K562 (cell line): ENCODE results near the gene RAB31. TPM values are rescaled to one million over a fixed set of nuclear protein-coding genes. Genes with fewer than 3 reads are reported as not detected.
A peak's percentile ranks its signal among the peaks of the same experiment; 100 is the strongest.

Experiments
- BCL6 ChIP-seq: fragments of 250-450 bp; sonication (Bioruptor Pico); IDR thresholded peaks from 2 replicates; pipeline ENCODE4 v1.4.0; 2020
- CCNT2 ChIP-seq: IDR thresholded peaks from 2 replicates; pipeline ENCODE4 v1.6.1; 2011; ENCODE audit warnings: borderline replicate concordance, low read depth, mild to moderate bottlenecking, moderate library complexity, mixed read lengths, low read length; ENCODE audit not compliant: insufficient read length; ENCODE audit errors: extremely low read depth
- MCM5 ChIP-seq: fragments of 450-650 bp; IDR thresholded peaks from 2 replicates; pipeline ENCODE4 v1.6.1; 2016; ENCODE audit warnings: low read depth
- ZSCAN32 ChIP-seq: fragments of 450-650 bp; formaldehyde crosslinking; IDR thresholded peaks from 2 replicates; pipeline ENCODE4 v1.4.0; 2020; ENCODE audit warnings: mild to moderate bottlenecking, moderate library complexity
- polyA plus RNA-seq, 8 experiments: library from polyadenylated mRNA; depleted of rRNA in 4 of 8; stranded (reverse) in 5 of 8; unstranded in 3 of 8; fragments of >200 nt; fragmentation: Nextera tagmentation in 2 of 8; fragmentation: Illumina TruSeq in 1 of 8; extraction: Ambion mirVana in 2 of 8; extraction: Trizol in 1 of 8; gene quantifications; 2 replicates each; pipeline versions ENCODE4 v1.2.1 to v1.2.3, GENCODE V29; 2011 to 2014; ENCODE audit warnings: inconsistent platforms in 1 of 8, missing spikeins in 1 of 8
- total RNA-seq, 7 experiments: library from RNA; depleted of rRNA in 6 of 7; stranded (reverse); fragments of >200 nt in 6 of 7; fragmentation: Illumina TruSeq in 2 of 7; extraction: Trizol in 2 of 7; gene quantifications; 2 replicates each; pipeline versions ENCODE4 v1.2.1 to v1.2.3, GENCODE V29; 2011 to 2021; ENCODE audit warnings: low replicate concordance in 1 of 7
- TF ChIP-seq, protein P1 (sequence below): fragments of 200-800 bp; sonication (Bioruptor generic); IDR thresholded peaks from 2 replicates; pipeline ENCODE4 v1.6.1; 2017; ENCODE audit warnings: missing genetic modification characterization, missing compliant biosample characterization
- TF ChIP-seq, protein P2 (sequence below): fragments of 450-650 bp; IDR thresholded peaks from 2 replicates; pipeline ENCODE4 v1.6.1; 2016; ENCODE audit warnings: low read depth, mild to moderate bottlenecking, moderate library complexity
- TF ChIP-seq, protein P3 (sequence below): sonication (generic); IDR thresholded peaks from 2 replicates; pipeline ENCODE4 v1.6.1; 2016
- TF ChIP-seq, protein P4 (sequence below): fragments of 200-600 bp; sonication (generic); IDR thresholded peaks from one replicate; pipeline ENCODE4 v1.6.1; 2012; ENCODE audit warnings: mild to moderate bottlenecking, low read depth, low read length, inconsistent platforms
- TF ChIP-seq, protein P5 (sequence below): fragments of 450-650 bp; formaldehyde crosslinking; IDR thresholded peaks from 2 replicates; pipeline ENCODE4 v1.4.0; 2022; ENCODE audit warnings: missing genetic modification characterization

The RAB31 gene
- total and polyA plus RNA-seq, 9 of the 15 experiments (the other 6 are each of a cell fraction or from before 2014, with no cell fraction given), result 20.7 to 70.4 (median 41.3) TPM

DNA sequence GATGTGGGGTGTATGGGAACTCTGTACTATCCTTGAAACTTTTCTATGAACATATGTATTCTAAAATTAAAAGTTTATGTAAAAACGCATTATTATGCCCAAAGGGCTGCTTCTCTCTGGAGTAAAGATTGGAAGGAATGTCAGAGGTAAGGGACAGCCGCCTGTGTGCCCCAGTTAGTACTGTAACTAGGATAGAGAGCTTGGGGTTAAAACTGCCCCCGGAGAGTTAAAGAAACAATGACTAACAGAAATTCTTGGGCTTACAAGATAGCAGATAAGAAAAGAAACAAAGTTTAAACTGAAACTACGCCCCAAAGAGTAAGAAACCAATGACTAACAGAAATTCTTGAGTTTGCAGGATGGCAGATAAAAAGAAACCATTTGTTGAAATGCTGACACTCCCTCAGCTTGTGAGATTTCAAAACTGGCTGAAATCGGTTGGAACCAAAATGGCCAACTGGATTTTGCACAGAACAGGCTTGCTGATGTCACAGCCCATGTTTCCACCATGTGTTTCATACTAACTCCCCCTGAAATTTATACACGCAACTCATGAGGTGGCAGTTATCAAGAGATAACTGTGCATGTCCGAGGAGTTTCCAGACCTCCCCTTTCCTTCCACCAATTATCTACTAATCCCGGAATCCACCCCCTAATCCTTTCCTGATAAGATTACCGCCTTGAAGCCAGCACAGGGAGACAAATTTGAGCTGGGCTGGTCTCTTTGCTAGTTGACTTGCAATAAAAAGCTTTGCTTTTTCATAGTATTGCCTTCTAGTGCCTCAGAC lies 169.0 kb downstream of the RAB31 start (continued):
- TF ChIP-seq, protein P1, sequence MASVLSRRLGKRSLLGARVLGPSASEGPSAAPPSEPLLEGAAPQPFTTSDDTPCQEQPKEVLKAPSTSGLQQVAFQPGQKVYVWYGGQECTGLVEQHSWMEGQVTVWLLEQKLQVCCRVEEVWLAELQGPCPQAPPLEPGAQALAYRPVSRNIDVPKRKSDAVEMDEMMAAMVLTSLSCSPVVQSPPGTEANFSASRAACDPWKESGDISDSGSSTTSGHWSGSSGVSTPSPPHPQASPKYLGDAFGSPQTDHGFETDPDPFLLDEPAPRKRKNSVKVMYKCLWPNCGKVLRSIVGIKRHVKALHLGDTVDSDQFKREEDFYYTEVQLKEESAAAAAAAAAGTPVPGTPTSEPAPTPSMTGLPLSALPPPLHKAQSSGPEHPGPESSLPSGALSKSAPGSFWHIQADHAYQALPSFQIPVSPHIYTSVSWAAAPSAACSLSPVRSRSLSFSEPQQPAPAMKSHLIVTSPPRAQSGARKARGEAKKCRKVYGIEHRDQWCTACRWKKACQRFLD (CRISPR knock-in tag), result no peak
- TF ChIP-seq, protein P2, sequence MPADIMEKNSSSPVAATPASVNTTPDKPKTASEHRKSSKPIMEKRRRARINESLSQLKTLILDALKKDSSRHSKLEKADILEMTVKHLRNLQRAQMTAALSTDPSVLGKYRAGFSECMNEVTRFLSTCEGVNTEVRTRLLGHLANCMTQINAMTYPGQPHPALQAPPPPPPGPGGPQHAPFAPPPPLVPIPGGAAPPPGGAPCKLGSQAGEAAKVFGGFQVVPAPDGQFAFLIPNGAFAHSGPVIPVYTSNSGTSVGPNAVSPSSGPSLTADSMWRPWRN, result no peak
- TF ChIP-seq, protein P3, sequence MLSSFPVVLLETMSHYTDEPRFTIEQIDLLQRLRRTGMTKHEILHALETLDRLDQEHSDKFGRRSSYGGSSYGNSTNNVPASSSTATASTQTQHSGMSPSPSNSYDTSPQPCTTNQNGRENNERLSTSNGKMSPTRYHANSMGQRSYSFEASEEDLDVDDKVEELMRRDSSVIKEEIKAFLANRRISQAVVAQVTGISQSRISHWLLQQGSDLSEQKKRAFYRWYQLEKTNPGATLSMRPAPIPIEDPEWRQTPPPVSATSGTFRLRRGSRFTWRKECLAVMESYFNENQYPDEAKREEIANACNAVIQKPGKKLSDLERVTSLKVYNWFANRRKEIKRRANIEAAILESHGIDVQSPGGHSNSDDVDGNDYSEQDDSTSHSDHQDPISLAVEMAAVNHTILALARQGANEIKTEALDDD, result peak; percentile 99
- TF ChIP-seq, protein P4, sequence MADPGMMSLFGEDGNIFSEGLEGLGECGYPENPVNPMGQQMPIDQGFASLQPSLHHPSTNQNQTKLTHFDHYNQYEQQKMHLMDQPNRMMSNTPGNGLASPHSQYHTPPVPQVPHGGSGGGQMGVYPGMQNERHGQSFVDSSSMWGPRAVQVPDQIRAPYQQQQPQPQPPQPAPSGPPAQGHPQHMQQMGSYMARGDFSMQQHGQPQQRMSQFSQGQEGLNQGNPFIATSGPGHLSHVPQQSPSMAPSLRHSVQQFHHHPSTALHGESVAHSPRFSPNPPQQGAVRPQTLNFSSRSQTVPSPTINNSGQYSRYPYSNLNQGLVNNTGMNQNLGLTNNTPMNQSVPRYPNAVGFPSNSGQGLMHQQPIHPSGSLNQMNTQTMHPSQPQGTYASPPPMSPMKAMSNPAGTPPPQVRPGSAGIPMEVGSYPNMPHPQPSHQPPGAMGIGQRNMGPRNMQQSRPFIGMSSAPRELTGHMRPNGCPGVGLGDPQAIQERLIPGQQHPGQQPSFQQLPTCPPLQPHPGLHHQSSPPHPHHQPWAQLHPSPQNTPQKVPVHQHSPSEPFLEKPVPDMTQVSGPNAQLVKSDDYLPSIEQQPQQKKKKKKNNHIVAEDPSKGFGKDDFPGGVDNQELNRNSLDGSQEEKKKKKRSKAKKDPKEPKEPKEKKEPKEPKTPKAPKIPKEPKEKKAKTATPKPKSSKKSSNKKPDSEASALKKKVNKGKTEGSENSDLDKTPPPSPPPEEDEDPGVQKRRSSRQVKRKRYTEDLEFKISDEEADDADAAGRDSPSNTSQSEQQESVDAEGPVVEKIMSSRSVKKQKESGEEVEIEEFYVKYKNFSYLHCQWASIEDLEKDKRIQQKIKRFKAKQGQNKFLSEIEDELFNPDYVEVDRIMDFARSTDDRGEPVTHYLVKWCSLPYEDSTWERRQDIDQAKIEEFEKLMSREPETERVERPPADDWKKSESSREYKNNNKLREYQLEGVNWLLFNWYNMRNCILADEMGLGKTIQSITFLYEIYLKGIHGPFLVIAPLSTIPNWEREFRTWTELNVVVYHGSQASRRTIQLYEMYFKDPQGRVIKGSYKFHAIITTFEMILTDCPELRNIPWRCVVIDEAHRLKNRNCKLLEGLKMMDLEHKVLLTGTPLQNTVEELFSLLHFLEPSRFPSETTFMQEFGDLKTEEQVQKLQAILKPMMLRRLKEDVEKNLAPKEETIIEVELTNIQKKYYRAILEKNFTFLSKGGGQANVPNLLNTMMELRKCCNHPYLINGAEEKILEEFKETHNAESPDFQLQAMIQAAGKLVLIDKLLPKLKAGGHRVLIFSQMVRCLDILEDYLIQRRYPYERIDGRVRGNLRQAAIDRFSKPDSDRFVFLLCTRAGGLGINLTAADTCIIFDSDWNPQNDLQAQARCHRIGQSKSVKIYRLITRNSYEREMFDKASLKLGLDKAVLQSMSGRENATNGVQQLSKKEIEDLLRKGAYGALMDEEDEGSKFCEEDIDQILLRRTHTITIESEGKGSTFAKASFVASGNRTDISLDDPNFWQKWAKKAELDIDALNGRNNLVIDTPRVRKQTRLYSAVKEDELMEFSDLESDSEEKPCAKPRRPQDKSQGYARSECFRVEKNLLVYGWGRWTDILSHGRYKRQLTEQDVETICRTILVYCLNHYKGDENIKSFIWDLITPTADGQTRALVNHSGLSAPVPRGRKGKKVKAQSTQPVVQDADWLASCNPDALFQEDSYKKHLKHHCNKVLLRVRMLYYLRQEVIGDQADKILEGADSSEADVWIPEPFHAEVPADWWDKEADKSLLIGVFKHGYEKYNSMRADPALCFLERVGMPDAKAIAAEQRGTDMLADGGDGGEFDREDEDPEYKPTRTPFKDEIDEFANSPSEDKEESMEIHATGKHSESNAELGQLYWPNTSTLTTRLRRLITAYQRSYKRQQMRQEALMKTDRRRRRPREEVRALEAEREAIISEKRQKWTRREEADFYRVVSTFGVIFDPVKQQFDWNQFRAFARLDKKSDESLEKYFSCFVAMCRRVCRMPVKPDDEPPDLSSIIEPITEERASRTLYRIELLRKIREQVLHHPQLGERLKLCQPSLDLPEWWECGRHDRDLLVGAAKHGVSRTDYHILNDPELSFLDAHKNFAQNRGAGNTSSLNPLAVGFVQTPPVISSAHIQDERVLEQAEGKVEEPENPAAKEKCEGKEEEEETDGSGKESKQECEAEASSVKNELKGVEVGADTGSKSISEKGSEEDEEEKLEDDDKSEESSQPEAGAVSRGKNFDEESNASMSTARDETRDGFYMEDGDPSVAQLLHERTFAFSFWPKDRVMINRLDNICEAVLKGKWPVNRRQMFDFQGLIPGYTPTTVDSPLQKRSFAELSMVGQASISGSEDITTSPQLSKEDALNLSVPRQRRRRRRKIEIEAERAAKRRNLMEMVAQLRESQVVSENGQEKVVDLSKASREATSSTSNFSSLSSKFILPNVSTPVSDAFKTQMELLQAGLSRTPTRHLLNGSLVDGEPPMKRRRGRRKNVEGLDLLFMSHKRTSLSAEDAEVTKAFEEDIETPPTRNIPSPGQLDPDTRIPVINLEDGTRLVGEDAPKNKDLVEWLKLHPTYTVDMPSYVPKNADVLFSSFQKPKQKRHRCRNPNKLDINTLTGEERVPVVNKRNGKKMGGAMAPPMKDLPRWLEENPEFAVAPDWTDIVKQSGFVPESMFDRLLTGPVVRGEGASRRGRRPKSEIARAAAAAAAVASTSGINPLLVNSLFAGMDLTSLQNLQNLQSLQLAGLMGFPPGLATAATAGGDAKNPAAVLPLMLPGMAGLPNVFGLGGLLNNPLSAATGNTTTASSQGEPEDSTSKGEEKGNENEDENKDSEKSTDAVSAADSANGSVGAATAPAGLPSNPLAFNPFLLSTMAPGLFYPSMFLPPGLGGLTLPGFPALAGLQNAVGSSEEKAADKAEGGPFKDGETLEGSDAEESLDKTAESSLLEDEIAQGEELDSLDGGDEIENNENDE, result no peak
- TF ChIP-seq, protein P5, sequence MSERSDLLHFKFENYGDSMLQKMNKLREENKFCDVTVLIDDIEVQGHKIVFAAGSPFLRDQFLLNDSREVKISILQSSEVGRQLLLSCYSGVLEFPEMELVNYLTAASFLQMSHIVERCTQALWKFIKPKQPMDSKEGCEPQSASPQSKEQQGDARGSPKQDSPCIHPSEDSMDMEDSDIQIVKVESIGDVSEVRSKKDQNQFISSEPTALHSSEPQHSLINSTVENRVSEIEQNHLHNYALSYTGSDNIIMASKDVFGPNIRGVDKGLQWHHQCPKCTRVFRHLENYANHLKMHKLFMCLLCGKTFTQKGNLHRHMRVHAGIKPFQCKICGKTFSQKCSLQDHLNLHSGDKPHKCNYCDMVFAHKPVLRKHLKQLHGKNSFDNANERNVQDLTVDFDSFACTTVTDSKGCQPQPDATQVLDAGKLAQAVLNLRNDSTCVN (CRISPR knock-in tag), result no peak
- TF ChIP-seq CCNT2 (peak; percentile 98), BCL6 (CRISPR knock-in tag) (no peak), ZSCAN32 (CRISPR knock-in tag) (no peak), MCM5 (no peak)
